HS-27A (cell line): ENCODE results near the gene PPP1R12B.

Experiments used
- DNase-seq: peaks from one replicate; pipeline ENCODE4 v3.0.0-alpha.2; 2012; ENCODE audit warnings: low read depth, missing footprints

PPP1R12B gene

GRCh38 chr1:202348509-202349205 is at the start of gene PPP1R12B:
Gene PPP1R12B, plus strand, starts transcription at chr1:202348699. Its CDS starts 153 bp downstream, at chr1:202348852.
- peak; percentile 94 for DNase-seq

DNA sequence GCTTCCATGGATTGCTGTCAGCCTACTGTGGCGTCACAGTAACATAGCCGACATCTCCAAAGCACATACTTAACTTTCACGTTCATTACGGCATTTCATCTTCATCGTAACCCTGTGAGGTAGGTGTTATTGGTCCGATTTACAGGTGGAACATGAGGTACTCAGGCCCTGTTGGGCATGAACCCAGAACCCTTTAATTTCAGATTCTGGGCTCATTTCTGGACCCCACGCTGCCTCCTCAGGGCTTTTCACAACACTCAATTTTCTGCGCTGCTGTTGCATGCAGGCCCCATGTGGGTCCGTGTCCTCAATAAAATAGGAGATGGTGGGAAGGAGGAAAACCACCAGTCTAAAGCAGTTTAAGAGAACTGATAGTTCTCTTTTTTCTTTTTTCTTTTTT is 46.3 kb upstream of the PPP1R12B start:
- no peak for DNase-seq

DNA sequence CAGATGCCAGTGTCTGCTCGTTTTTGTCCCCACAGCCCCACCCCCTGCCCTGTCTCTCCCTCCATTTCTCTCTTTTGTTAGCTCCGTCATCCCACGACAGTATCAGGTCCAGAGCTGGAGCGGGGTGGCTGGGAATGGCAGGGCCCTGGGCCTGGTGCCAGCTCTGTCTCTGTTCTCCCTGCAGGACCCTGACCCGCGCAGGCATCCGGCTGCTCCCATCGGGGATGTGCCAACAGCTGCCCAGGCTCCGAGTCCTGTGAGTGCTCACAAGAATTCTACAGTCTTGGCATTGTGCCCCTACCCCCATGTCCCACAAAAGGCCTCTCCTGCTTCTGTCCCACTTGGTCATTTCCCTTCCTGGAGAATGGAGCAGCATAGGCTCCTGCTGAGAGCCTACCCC is 44.1 kb upstream of the PPP1R12B start:
- DNase-seq, result no peak

DNA sequence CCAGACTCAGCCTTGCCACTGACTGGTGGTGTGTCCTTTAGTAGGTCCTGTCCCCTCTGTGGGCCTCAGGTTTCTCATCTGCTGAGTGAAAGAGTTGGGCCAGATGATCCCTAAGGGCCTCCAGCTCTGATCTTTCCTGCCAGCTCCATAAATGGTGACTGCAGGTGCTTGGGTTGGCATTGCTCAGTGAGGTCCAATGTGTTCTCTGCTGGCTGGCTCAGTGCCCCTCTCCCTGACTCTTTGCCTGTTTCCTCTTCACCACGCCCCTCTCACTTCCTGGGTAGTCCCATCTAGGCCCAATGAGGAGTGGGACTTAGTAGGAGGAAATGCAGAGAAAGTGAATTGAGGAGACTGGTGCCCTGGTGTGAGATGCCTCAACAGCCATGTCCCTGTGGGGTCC is 43.3 kb upstream of the PPP1R12B start:
- DNase-seq, result no peak

GRCh38 chr1:202306535-202307345 is 41.8 kb upstream of the PPP1R12B start:
- no peak for DNase-seq

DNA sequence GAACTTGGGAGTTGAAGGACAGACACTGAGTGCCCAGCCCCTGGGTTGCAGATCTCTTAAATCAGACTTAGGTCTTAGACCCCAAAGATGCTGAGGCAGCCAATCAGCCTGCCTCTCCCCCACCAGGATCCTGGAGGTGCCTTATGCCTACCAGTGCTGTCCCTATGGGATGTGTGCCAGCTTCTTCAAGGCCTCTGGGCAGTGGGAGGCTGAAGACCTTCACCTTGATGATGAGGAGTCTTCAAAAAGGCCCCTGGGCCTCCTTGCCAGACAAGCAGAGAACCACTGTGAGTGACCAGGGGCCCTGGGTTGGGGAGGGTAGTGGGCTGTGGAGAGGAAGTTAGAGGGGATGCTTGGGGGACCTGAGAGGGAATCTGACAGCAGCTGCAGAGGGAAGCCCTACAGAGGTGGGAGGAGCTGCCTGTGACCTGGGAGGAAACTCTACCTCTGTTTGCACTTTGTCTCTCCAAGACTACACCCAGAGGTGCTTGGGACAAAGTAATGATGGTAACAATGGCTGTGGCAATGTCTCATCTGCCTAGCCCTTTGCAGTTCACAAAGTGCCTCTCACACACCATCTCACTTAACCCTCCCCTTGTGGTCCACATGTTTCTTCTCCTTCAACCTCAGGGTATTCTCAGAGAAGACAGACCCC is 38.3 kb upstream of the PPP1R12B start:
- no peak for DNase-seq

- DNase-seq, result no peak
Observed at GRCh38 chr1:202310746-202311145, 37.8 kb upstream of the PPP1R12B start.

GRCh38 chr1:202311875-202312635 is 36.4 kb upstream of the PPP1R12B start:
- no peak for DNase-seq

DNA sequence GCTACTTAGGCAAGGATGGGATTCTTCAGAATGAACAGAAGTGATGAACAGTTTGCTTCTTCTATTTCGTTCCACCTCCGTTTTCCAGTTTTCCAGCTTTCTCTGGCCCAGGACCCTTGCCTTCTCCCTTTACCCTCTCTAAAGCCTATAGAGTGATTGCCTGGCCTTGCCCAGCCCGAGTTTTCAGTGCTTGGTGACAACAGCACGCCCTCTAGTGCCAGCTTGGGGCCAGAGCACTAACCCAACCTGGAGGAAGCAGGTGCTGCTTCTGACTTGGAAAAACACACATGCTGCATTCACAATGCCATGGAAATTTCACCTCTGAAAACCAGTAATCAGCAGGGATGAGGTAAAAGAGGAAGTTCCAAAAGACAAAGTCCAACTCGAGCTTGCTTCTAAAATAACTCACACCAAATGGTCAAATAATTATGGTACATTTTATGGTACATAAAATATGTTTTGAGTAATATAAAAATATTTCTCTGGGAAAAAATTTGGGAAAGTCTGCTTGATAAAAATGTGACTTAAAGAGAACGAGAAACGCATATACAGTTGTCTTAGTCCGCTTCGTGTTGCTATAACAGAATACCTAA is 32.8 kb upstream of the PPP1R12B start:
- peak; percentile 23 for DNase-seq

GRCh38 chr1:202316186-202316585 is 32.3 kb upstream of the PPP1R12B start:
- DNase-seq, result no peak

GRCh38 chr1:202317941-202318925 is 30.3 kb upstream of the PPP1R12B start:
- no peak for DNase-seq

- no peak for DNase-seq
Observed at GRCh38 chr1:202319381-202320080, 29.0 kb upstream of the PPP1R12B start.

DNA sequence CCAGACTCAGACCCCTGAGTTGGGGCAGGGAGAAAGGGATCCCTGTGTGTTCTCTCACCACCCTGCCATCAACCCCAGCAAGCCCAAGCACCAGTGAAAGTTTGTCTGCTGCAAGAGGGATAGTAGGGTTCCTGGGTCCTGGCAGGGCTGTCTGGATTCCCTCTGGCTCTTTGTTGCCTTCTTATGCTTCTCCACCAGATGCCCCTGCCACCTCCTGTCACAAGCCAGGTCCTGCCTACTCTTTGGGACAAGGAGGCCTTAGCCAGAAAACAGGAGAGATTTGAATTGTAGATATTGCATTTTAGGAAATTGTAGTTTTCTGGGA is 28.5 kb upstream of the PPP1R12B start:
- DNase-seq, result no peak

GRCh38 chr1:202323731-202324130 is 24.8 kb upstream of the PPP1R12B start:
- DNase-seq, result no peak

- DNase-seq, result no peak
Observed at GRCh38 chr1:202324646-202325045, 23.9 kb upstream of the PPP1R12B start.

DNA sequence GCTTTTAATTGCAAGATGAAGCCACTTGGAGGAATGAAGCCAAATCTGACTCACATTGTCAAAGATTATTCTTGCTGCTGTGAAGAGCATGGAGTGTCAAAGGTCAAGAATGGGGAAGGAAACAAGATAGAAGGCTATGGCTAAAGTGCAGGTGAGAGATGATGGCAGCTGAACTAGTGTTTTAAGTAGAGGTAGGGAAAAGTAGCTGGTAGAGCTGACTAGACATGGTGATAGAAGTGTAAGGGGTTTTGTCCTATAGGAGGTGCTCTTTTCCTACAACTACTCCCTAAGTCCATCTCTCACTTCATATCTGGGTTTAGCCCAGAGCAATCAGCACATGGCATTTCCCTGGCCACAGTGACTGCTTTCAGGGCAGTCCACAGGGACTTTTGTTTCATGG is 18.6 kb upstream of the PPP1R12B start:
- DNase-seq, result no peak

GRCh38 chr1:202333861-202334260 is 14.6 kb upstream of the PPP1R12B start:
- DNase-seq, result no peak

- no peak for DNase-seq
Observed at GRCh38 chr1:202343652-202344349, 4.7 kb upstream of the PPP1R12B start.

DNA sequence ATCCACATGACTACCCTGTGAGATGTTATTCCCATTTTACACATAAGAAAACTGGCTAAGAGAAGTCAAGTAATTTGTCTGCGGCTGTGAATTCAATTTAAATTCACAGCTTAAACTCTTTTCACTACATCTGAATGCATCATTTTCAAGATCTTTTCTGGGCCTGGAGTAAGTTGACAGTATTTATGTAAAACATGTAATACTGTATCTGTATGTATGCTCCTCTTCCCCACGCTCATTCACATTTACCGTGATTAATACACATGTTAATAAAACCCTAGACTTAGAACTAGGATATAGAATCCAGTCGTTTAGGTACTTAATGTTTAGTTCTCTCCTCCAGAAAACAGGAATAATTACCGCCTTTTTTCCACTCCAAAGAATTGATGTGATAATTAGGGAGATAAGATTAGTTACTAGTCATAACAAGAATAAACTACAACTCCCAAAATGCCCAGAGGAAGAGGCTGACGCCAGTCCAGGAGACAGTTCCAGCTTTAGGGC is 442 bp upstream of the PPP1R12B start:
- no peak for DNase-seq
